Keratinocyte (primary cell): ENCODE data around the gene FHL3. TPM values are rescaled to one million over a fixed set of nuclear protein-coding genes. Genes with fewer than 3 reads are reported as not detected.
A peak's percentile ranks its signal among the peaks of the same experiment; 100 is the strongest.
"Not testable (repeated sequence)": the region's sequence is repeated elsewhere in the genome, so short reads cannot be mapped to it uniquely, and the experiment has no call there.

Experiments
- DNase-seq: peaks from one replicate; pipeline ENCODE4 v3.0.0-alpha.2; 2011; ENCODE audit warnings: low read depth, missing footprints, low spot score
- FAIRE-seq: peaks from 2 replicates; lab custom pipeline; 2011; peaks lifted over from hg19 to GRCh38; lab: Jason Lieb, UNC
- H2AFZ ChIP-seq: 2 replicates; pipeline ENCODE4 v1.6.0; 2012; ENCODE audit warnings: low read length, control low read depth, inconsistent platforms; ENCODE audit not compliant: control insufficient read depth
- H3K27ac ChIP-seq: 2 replicates; pipeline ENCODE4 v1.5.1; 2011; ENCODE audit warnings: low read length; ENCODE audit not compliant: control insufficient read depth, insufficient read depth
- H3K27me3 ChIP-seq: 3 replicates; pipeline ENCODE4 v1.6.0; 2011; ENCODE audit warnings: low read length; ENCODE audit not compliant: control insufficient read depth, insufficient read depth; ENCODE audit errors: extremely low read depth
- H3K36me3 ChIP-seq, 2 experiments: 2 replicates in 1 of 2; 3 replicates in 1 of 2; pipeline ENCODE4 v1.5.1; 2011; ENCODE audit warnings: low read length in 2 of 2, mild to moderate bottlenecking in 1 of 2; ENCODE audit not compliant: control insufficient read depth in 2 of 2, insufficient read depth in 2 of 2; ENCODE audit errors: extremely low read depth in 1 of 2
- H3K4me1 ChIP-seq: 3 replicates; pipeline ENCODE4 v1.5.1; 2011; ENCODE audit warnings: low read length; ENCODE audit not compliant: control insufficient read depth, insufficient read depth; ENCODE audit errors: extremely low read depth
- H3K4me2 ChIP-seq: 3 replicates; pipeline ENCODE4 v1.6.0; 2011; ENCODE audit warnings: low read depth, low read length; ENCODE audit not compliant: control insufficient read depth, insufficient read depth; ENCODE audit errors: extremely low read depth
- H3K4me3 ChIP-seq, 3 experiments: fragments of 200-600 bp in 1 of 3; sonication (generic) in 1 of 3; 2 replicates in 2 of 3; 3 replicates in 1 of 3; pipeline ENCODE4 v1.5.1; 2011 to 2016; ENCODE audit warnings: low read length in 3 of 3, mild to moderate bottlenecking in 3 of 3, control low read depth in 2 of 3, inconsistent platforms in 1 of 3, low read depth in 1 of 3, mixed read lengths in 1 of 3, mixed run types in 1 of 3, moderate library complexity in 1 of 3; ENCODE audit not compliant: control insufficient read depth in 2 of 3, insufficient read depth in 2 of 3; ENCODE audit errors: extremely low read depth in 1 of 3
- H3K79me2 ChIP-seq: 2 replicates; pipeline ENCODE4 v1.6.0; 2012; ENCODE audit warnings: low read length; ENCODE audit not compliant: control insufficient read depth, insufficient read depth
- H3K9ac ChIP-seq: 3 replicates; pipeline ENCODE4 v1.6.0; 2011; ENCODE audit warnings: low read length; ENCODE audit not compliant: control insufficient read depth, insufficient read depth; ENCODE audit errors: extremely low read depth
- H3K9me1 ChIP-seq: 3 replicates; pipeline ENCODE4 v1.6.0; 2011; ENCODE audit warnings: low read length; ENCODE audit not compliant: control insufficient read depth, insufficient read depth; ENCODE audit errors: extremely low read depth
- H3K9me3 ChIP-seq: 2 replicates; pipeline ENCODE4 v1.5.1; 2012; ENCODE audit warnings: low read depth, low read length; ENCODE audit not compliant: control insufficient read depth
- H4K20me1 ChIP-seq: 3 replicates; pipeline ENCODE4 v1.6.0; 2011; ENCODE audit warnings: low read length; ENCODE audit not compliant: control insufficient read depth, insufficient read depth; ENCODE audit errors: extremely low read depth
- CTCF ChIP-seq, 3 experiments: IDR thresholded peaks in 1 of 3; conservative IDR thresholded peaks in 1 of 3; optimal IDR thresholded peaks in 1 of 3; 2 replicates in 2 of 3; 3 replicates in 1 of 3; pipeline versions ENCODE3 to v1.5.1; 2011; ENCODE audit warnings: low read length in 3 of 3, mild to moderate bottlenecking in 3 of 3, moderate library complexity in 2 of 3, control low read depth in 1 of 3, inconsistent platforms in 1 of 3; ENCODE audit not compliant: insufficient read depth in 2 of 3; ENCODE audit errors: extremely low read depth in 1 of 3
- EZH2 ChIP-seq: IDR thresholded peaks from one replicate; pipeline ENCODE4 v1.6.1; 2012; ENCODE audit warnings: inconsistent platforms, mild to moderate bottlenecking, low read length, moderate library complexity
- dilution Hi-C: fragments of 300-500 bp; cut with MboI; formaldehyde crosslinking; loops from one replicate; pipeline ENCODE4 v1.7.0; 2020; ENCODE audit warnings: low sequenced_read_pairs; ENCODE audit not compliant: extremely low pct_ligation_motif_present
- polyA plus RNA-seq, 5 experiments: library from polyadenylated mRNA; depleted of rRNA in 3 of 5; stranded (reverse) in 3 of 5; stranded (forward) in 1 of 5; unstranded in 1 of 5; fragments of >200 nt; gene quantifications; 1 replicate in 1 of 5; 2 replicates in 3 of 5; 3 replicates in 1 of 5; pipeline versions ENCODE4 v1.2.1 to v1.2.3, GENCODE V29; 2011 to 2012; ENCODE audit warnings: missing spikeins in 2 of 5, low read depth in 1 of 5, low replicate concordance in 1 of 5

The FHL3 gene
- polyA plus RNA-seq, 1 donor (not counting 4 experiments of a cell fraction or from before 2014, with no cell fraction given), result 5.1 TPM

- H3K27me3 ChIP-seq, H3K79me2 ChIP-seq, FAIRE-seq, H3K9me1 ChIP-seq, H3K4me2 ChIP-seq, H3K4me3 ChIP-seq, dilution Hi-C loops, H3K9me3 ChIP-seq, DNase-seq, H3K4me1 ChIP-seq, H3K27ac ChIP-seq, H2AFZ ChIP-seq, H4K20me1 ChIP-seq, H3K9ac ChIP-seq: not testable (repeated sequence)
- TF ChIP-seq CTCF (optimal IDR thresholded peaks at IDR 0.05 in 1 of 3, IDR thresholded peaks at IDR 0.05 in 1 of 3, conservative IDR thresholded peaks at IDR 0.05 in 1 of 3; ENCODE audit: extremely low read depth in 1 of 3, insufficient read depth in 2 of 3, low read length in 3 of 3), result peak; percentile 50 to 64 (median 64)
- H3K36me3 ChIP-seq, result peaks cover 15 to 17% of the 10 kb centered on the region in 2 experiments
These were observed 30.2 kb downstream of the FHL3 start for GRCh38 chr1:37975083-37975482.

- Histone ChIP-seq H4K20me1 (no peaks in the 10 kb centered on the region), H3K79me2 (peaks cover 3% of the 10 kb centered on the region), H3K27ac (no peak overlapping the region), H3K9me3 (no peaks in the 10 kb centered on the region), H3K4me3 (no peak overlapping the region), H3K27me3 (no peaks in the 10 kb centered on the region), H3K36me3 (peaks cover 18% of the 10 kb centered on the region in 2 experiments), H3K4me2 (no peak overlapping the region), H3K4me1 (no peaks in the 10 kb centered on the region), H3K9me1 (no peaks in the 10 kb centered on the region), H3K9ac (no peak overlapping the region), H2AFZ (no peak overlapping the region)
- no peak for TF ChIP-seq EZH2
- no peak for TF ChIP-seq CTCF (optimal IDR thresholded peaks at IDR 0.05 in 1 of 3, IDR thresholded peaks at IDR 0.05 in 1 of 3, conservative IDR thresholded peaks at IDR 0.05 in 1 of 3; ENCODE audit: extremely low read depth in 1 of 3, insufficient read depth in 2 of 3, low read length in 3 of 3)
- dilution Hi-C loops, result no loop called here
- DNase-seq (no peak), FAIRE-seq (no peak)
These were observed 30.7 kb downstream of the FHL3 start for GRCh38 chr1:37974567-37974966.

GRCh38 chr1:37973684-37974083 is 31.6 kb downstream of the FHL3 start:
- H3K9me1 ChIP-seq, H3K9me3 ChIP-seq, H3K79me2 ChIP-seq, H3K27me3 ChIP-seq, H3K4me3 ChIP-seq, H2AFZ ChIP-seq, dilution Hi-C loops, H4K20me1 ChIP-seq, H3K27ac ChIP-seq, H3K4me2 ChIP-seq, FAIRE-seq, DNase-seq, H3K4me1 ChIP-seq, H3K9ac ChIP-seq: not testable (repeated sequence)
- H3K36me3 ChIP-seq, result peaks cover 16 to 21% of the 10 kb centered on the region in 2 experiments
